D341Med (cell line): ENCODE data around the gene DHX9.
"Not testable (repeated sequence)": the region's sequence is repeated elsewhere in the genome, so short reads cannot be mapped to it uniquely, and the experiment has no call there.

Source experiments
- DNase-seq: peaks from one replicate; pipeline ENCODE4 v3.0.0; 2012; ENCODE audit warnings: low spot score

Gene DHX9

DNA sequence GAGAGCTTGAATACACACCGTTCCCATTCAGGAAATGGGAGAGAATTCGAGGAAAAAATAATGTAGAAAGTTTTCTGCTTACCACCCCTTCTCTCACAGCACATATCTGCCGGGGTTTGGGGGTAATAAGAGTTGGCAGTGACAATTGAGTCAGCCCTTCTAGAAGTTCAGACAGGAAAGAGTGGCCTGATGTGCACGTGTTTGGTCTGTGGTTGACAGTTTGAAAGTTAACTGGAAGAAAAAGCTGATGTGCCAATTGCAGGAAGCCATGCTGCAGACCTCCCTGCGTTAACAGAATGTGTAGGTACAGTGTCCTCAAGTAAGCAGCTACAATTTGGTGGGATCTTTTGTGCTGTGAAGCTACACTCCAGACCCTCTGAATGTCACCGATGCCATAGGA lies 50.9 kb downstream of the DHX9 start:
- DNase-seq: peak; percentile 22

DNA sequence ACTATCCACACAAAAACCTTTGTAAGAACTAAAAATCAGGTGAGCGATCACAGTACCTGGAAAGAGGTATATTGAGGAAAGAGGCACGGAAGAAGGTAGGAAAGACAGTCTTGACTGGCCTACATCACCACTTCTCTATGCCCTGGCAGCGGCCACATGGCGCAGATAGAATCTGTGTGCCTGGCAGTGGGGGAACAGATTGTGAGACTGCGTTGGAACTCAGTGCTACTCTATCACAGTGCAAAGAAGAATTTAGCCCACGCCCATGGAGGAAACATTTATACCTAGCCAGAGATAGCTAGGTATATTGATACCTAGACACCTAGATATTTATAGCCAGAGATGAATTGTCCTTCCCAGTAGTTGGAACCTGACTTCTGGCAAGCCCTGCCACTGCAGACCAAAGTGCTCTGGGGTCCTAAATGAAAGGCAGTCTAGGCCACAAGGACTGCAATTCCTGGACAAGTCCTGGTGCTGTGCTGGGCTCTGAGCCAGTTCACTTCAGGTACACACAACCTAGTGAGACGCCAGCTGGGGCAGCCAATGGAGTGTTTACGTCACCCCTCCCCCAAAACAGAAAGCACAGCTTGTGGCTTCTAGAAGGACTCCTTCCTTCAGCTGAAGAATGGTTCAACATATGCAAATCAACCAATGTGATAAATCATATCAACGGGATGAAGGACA lies 51.9 kb downstream of the DHX9 start:
- peak; percentile 24 for DNase-seq

GRCh38 chr1:182897696-182898095 lies 58.5 kb downstream of the DHX9 start:
- DNase-seq: no peak

DNA sequence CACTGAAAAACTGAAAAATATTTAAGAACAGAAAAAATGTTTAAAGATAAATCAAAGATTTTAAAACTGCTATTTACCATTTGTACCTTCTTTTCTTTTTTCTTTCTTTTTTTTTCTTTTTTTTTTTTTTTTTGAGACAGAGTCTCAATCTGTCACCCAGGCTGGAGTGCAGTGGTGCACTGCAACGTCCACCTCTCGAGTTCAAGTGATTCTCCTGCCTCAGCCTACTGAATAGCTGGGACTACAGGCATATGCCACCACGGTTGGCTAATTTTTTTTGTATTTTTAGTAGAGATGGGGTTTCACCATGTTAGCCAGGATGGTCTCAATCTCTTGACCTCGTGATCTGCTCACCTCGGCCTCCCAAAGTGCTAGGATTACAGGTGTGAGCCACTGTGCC lies 62.8 kb downstream of the DHX9 start:
- DNase-seq: not testable (repeated sequence)

DNA sequence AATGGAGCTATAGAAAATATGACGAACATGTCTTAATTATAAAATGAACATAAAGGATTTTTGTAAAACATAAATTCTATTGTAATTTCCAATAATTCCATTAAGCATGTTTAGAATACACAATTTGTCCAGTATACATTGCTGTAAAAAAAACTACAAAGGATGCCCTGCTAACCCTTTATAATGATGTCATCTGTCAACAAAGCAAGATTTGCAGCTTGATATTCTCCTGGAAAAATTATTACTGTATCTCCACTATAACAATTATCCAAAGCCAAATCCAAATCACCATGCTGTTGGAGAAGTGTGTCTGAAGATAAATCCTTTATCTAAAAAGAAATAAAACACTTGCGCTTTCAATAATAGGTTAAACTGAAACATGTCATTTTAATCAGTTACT lies 66.2 kb downstream of the DHX9 start:
- no peak for DNase-seq

DNA sequence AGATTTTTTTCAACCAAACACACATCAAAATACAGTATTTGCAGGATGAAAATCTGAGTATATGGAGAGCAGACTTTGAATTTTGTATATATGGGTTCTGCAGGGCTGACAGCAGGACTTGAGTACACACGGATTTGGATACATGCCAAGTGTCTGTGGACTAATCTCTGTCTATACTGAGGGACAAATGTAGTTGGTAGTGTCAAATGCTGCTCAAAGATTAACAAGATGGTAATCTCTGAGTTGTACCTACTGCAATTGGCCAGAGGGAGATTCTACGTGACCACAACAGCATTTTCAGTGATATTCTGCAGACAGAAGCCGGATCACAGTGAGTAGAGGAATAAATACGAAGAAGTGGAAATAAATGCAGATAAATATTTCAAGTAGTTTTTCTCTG lies 70.4 kb downstream of the DHX9 start:
- DNase-seq: no peak

GRCh38 chr1:182910143-182910542 lies 71.0 kb downstream of the DHX9 start:
- DNase-seq: peak; percentile 27

DNA sequence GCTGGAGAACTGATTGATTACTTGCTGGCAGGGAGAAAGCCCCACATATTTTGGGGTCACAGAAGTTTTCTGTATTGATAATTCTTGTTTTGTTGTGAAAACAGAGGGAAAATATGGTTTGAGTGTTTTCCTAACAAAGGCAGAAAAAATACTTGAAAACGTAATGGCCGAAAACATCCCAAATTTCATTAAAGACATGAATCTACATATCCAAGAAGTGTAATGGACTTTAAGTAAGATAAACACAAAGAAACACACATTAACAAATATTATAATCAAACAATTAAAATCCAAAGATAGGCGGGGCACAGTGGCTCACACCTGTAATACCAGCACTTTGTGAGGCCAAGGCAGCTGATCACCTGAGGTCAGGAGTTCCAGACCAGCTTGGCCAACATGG lies 74.3 kb downstream of the DHX9 start:
- no peak for DNase-seq

DNA sequence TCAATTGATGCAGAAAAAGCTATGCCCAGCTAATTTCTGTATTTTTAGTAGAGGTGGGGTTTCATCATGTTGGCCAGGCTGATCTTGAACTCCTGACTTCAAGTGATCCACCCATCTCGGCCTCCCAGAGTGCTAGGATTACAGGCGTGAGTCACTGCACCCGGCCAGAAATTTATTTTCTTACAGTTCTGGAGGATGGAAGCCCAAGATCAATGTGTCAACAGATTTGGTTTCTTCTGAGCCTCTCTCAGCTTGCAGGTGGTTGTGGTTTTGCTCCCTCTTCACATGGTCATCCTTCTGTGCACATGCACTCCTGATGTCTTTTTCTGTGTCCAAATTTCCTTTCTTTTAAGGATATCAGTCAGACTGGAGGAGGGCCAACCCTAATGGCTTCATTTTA lies 78.2 kb downstream of the DHX9 start:
- DNase-seq: no peak

- no peak for DNase-seq
These were observed 86.5 kb downstream of the DHX9 start for GRCh38 chr1:182925661-182926060.

DNA sequence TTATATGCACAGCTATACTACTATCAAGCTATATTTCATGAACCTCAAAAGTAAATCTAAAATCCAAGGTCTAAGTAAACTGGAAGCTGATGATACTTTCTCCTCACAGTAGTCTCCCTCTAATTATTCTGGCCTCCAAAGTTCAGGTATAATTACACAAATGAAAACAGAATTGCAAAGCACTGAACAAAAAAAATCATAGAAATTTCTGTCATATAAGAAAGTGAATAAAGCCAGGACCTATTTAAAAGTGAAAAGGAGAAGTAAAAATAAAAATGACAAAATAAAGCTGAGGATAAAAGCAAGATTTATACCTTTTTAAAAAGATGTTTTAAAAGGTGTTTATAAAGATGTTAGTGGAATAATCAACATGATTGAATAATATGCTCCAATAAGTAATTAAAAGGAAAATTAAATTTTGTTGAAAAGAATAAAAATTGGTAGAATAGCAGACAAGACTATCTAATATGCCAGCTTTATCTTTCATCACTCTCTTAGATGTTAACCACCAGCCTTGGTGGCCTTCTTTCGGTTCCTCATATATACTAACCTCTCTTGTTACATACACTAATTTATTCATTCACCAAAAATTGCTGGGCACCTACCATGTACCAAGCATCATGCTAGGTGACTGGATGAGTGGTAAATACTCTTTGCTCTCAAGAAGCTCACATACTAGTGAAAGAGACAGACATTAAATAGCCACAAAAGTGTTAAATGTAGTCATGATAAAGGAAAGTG lies 88.7 kb downstream of the DHX9 start:
- DNase-seq: no peak

- DNase-seq: no peak
These were observed 91.8 kb downstream of the DHX9 start for GRCh38 chr1:182930985-182931384.

- DNase-seq: no peak
These were observed 96.6 kb downstream of the DHX9 start for GRCh38 chr1:182935716-182936115.
